ENCODE measurements around the gene ABL2.

DNA sequence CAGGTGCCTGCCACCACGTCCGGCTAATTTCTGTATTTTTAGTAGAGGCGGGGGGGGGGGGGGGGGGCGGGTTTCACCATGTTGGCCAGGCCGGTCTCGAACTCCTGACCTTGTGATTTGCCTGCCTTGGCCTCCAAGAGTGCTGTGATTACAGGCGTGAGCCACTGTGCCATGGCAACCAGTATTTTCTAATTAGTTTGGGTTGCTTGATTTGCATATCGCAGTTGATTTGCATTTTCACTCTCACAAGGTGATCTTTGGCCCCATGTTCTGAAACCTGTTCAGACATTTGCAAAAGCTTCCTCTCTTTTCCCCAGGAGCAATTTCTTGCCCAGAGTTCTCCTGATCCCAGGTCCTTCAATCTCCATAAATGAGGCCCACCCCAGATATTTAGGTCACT is 145.9 kb downstream of the ABL2 start:
- no peak for TF ChIP-seq YY1 (IDR thresholded peaks at IDR 0.05; ENCODE audit: insufficient read depth, insufficient read length)
- TF ChIP-seq ZNF274 (IDR thresholded peaks at IDR 0.05; ENCODE audit: low read depth, low read length) = no peak
